ENCODE measurements around the gene RRAS2. TPM values are rescaled to one million over a fixed set of nuclear protein-coding genes. Genes with fewer than 3 reads are reported as not detected.

The RRAS2 gene
- total and polyA plus RNA-seq, 4 donors: 21.2 to 73.5 (median 35.0) TPM

DNA sequence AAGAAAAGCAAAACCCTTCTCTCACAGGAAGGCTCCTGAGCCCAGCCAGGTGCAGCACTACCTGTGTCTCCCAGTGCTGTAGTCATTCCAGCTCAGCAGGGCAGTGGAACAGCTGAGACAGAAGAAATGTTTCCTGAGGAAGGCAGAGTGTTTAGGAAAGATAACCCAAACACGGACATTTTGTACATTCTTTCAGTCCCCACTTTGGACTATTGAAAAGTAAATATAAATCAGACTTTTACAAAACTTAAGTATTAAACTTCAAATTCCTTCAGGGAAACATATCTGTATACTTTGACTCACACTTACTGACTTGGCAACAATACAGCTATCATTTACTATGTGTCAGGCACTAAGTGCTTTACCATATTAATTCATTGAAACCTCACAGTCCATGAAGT lies 40.4 kb downstream of the RRAS2 start:
- WGBS, 2 donors: 29 to 57% methylated on average over 1 of the region's 1 CpG
- Histone ChIP-seq H3K9me3 (ENCODE audit: control insufficient read depth in 4 of 4, insufficient read depth in 3 of 4, low read length in 3 of 4) (no peaks in the 10 kb centered on the region), H3K27ac (ENCODE audit: low read depth in 1 of 2, low read length in 1 of 2) (no peak overlapping the region), H3K27me3 (ENCODE audit: control insufficient read depth in 3 of 3, insufficient read depth in 3 of 3, low read length in 2 of 3) (no peaks in the 10 kb centered on the region), H3K36me3 (ENCODE audit: control insufficient read depth in 4 of 4, insufficient read depth in 4 of 4, low read length in 4 of 4) (no peaks in the 10 kb centered on the region), H3K4me3 (no peak overlapping the region), H3K4me1 (ENCODE audit: control insufficient read depth in 5 of 5, insufficient read depth in 5 of 5, low read length in 5 of 5) (peaks cover 0 to 3% (median 2%) of the 10 kb centered on the region in 5 donors), H3K9ac (ENCODE audit: insufficient read depth in 1 of 2, low read length in 2 of 2) (no peak overlapping the region)
- ATAC-seq (ENCODE audit: insufficient read depth, low FRiP score): peak; percentile 54
- DNase-seq: no peak
- no peak for TF ChIP-seq CTCF (IDR thresholded peaks at IDR 0.05; ENCODE audit: control extremely low read depth, extremely low read depth)

DNA sequence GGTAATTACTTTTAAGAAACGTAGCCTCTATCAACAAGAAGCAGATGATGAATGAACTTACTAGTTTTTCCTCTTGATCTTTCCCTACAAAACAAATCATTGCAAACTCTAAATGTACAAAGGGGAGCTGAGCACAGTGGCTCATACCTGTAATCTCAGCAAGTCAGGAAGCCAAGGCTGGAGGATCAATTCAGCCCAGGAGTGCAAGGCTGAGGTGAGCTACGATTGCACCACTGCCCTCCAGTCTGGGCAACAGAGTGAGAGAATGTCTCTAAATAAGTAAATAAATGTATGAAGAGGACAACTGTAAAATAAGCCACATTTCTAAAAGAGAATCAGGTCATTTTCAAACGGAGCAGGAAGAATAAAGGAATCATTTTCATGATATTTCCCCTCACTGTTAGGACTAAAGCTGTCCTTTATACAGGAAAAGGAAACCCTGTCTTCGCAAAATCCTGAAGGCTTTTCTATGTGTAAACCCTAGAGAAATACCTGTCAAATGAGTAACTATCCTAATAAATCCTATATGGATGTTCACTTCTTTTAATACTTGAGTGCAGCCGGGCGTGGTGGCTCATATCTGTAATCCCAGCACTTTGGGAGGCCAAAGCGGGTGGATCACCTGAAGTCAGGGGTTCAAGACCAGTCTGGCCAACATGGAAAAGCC lies 41.2 kb downstream of the RRAS2 start:
- no peaks in the 10 kb centered on the region for H3K27me3 ChIP-seq (ENCODE audit: control insufficient read depth in 3 of 3, insufficient read depth in 3 of 3, low read length in 2 of 3)
- no peak for TF ChIP-seq CTCF (IDR thresholded peaks at IDR 0.05; ENCODE audit: control extremely low read depth, extremely low read depth)
- no peak overlapping the region for H3K9ac ChIP-seq (ENCODE audit: insufficient read depth in 1 of 2, low read length in 2 of 2)
- peaks cover 0 to 3% (median 3%) of the 10 kb centered on the region in 5 donors for H3K4me1 ChIP-seq (ENCODE audit: control insufficient read depth in 5 of 5, insufficient read depth in 5 of 5, low read length in 5 of 5)
- H3K36me3 ChIP-seq (ENCODE audit: control insufficient read depth in 4 of 4, insufficient read depth in 4 of 4, low read length in 4 of 4): no peaks in the 10 kb centered on the region
- WGBS, 2 donors: 68 to 88% methylated on average over 7 of the region's 7 CpGs
- H3K27ac ChIP-seq (ENCODE audit: low read depth in 1 of 2, low read length in 1 of 2): no peak overlapping the region
- no peak for ATAC-seq (ENCODE audit: insufficient read depth, low FRiP score)
- no peaks in the 10 kb centered on the region for H3K9me3 ChIP-seq (ENCODE audit: control insufficient read depth in 4 of 4, insufficient read depth in 3 of 4, low read length in 3 of 4)
- no peak overlapping the region for H3K4me3 ChIP-seq
- no peak for DNase-seq

DNA sequence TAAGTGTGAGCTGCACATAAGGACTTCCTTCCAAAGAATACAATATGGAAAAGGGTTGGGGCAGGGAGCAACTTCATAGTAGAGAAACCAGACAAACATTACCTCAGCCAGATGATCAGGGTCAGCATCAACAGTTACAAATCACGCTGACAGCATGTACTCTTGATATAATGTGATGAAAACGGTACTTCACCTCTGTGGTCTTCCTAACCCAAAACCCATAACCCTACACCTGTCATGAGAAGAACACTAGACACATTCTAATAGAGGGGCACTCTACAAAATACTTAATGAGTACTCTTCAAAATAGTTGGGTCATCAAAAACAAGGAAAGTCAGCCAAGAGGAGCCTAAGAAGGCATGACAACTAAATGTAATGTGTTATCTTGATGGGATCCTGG lies 43.9 kb downstream of the RRAS2 start:
- ATAC-seq (ENCODE audit: insufficient read depth, low FRiP score) (no peak), DNase-seq (no peak)
- 91 to 96% methylated on average over 2 of the region's 2 CpGs for WGBS, 2 donors
- H3K36me3 ChIP-seq (ENCODE audit: control insufficient read depth in 4 of 4, insufficient read depth in 4 of 4, low read length in 4 of 4): no peaks in the 10 kb centered on the region
- no peak overlapping the region for H3K9ac ChIP-seq (ENCODE audit: insufficient read depth in 1 of 2, low read length in 2 of 2)
- no peak overlapping the region for H3K27ac ChIP-seq (ENCODE audit: low read depth in 1 of 2, low read length in 1 of 2)
- no peak for TF ChIP-seq CTCF (IDR thresholded peaks at IDR 0.05; ENCODE audit: control extremely low read depth, extremely low read depth)
- H3K4me1 ChIP-seq (ENCODE audit: control insufficient read depth in 5 of 5, insufficient read depth in 5 of 5, low read length in 5 of 5): peaks cover 0 to 10% (median 3%) of the 10 kb centered on the region in 5 donors
- H3K27me3 ChIP-seq (ENCODE audit: control insufficient read depth in 3 of 3, insufficient read depth in 3 of 3, low read length in 2 of 3): no peaks in the 10 kb centered on the region
- no peak overlapping the region for H3K4me3 ChIP-seq
- no peaks in the 10 kb centered on the region for H3K9me3 ChIP-seq (ENCODE audit: control insufficient read depth in 4 of 4, insufficient read depth in 3 of 4, low read length in 3 of 4)

DNA sequence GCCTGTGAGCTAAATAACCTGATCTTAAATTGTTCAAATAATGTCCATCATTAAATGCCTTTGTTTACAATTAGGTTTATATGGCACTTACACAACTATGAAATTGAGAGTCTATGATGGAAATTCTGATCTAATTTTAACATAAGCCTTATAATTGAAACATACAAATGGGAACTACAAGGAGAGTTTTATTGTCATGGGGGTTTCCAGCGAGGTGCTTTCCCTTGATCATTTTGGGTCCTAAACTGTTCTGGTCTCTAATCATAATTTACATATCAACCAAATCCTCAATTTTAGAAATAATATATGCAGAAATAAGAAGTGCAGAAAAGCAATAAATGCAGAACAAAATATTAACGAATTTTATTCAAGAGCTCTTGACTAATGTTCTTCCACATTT lies 44.9 kb downstream of the RRAS2 start:
- DNase-seq (no peak), ATAC-seq (ENCODE audit: insufficient read depth, low FRiP score) (no peak)
- Histone ChIP-seq H3K4me1 (ENCODE audit: control insufficient read depth in 5 of 5, insufficient read depth in 5 of 5, low read length in 5 of 5) (peaks cover 0 to 12% (median 4%) of the 10 kb centered on the region in 5 donors), H3K4me3 (no peak overlapping the region), H3K27ac (ENCODE audit: low read depth in 1 of 2, low read length in 1 of 2) (no peak overlapping the region), H3K27me3 (ENCODE audit: control insufficient read depth in 3 of 3, insufficient read depth in 3 of 3, low read length in 2 of 3) (no peaks in the 10 kb centered on the region), H3K36me3 (ENCODE audit: control insufficient read depth in 4 of 4, insufficient read depth in 4 of 4, low read length in 4 of 4) (no peaks in the 10 kb centered on the region), H3K9me3 (ENCODE audit: control insufficient read depth in 4 of 4, insufficient read depth in 3 of 4, low read length in 3 of 4) (no peaks in the 10 kb centered on the region), H3K9ac (ENCODE audit: insufficient read depth in 1 of 2, low read length in 2 of 2) (no peak overlapping the region)
- no peak for TF ChIP-seq CTCF (IDR thresholded peaks at IDR 0.05; ENCODE audit: control extremely low read depth, extremely low read depth)
- WGBS, 2 donors: 85 to 87% methylated on average over 2 of the region's 2 CpGs
